ENCODE measurements around the gene GAPDHS. TPM values are rescaled to one million over a fixed set of nuclear protein-coding genes. Genes with fewer than 3 reads are reported as not detected.

The GAPDHS gene
- total and polyA plus RNA-seq, 2 of the 4 experiments (the other 2 are of a cell fraction) = not detected

- peaks cover 5% of the 10 kb centered on the region for H3K4me1 ChIP-seq (ENCODE audit: control insufficient read depth, insufficient read depth, low read length)
- no peak overlapping the region for H4K91ac ChIP-seq (ENCODE audit: insufficient read depth, low read depth, low read length)
- H3K27me3 ChIP-seq (ENCODE audit: control insufficient read depth, insufficient read depth, low read length) = no peaks in the 10 kb centered on the region
- 60% methylated on average over 1 of the region's 12 CpGs; no CpG with 5 or more reads in 1 of the 2 experiments for WGBS, 2 experiments (ENCODE audit: extremely low coverage in 2 of 2, insufficient read length in 1 of 2)
- no peak for DNase-seq
- H3K4me2 ChIP-seq (ENCODE audit: low read depth, low read length) = no peak overlapping the region
- H3K14ac ChIP-seq (replicated peaks; ENCODE audit: low read depth, low read length) = no peak overlapping the region
- no peak overlapping the region for H3K23ac ChIP-seq (ENCODE audit: low read depth, low read length)
- ATAC-seq (ENCODE audit: low read depth) = no peak
- no peaks in the 10 kb centered on the region for H4K20me1 ChIP-seq (ENCODE audit: insufficient read depth, low read length)
- POLR2A ChIA-PET (ENCODE audit: unreplicated experiment) = no interaction called here
- H2BK120ac ChIP-seq (ENCODE audit: low read depth, low read length) = no peak overlapping the region
- H3K9me1 ChIP-seq (ENCODE audit: insufficient read depth, low read length) = peaks cover 8% of the 10 kb centered on the region; the same call in 1 of the 2 replicates
- H4K5ac ChIP-seq (ENCODE audit: low read depth, low read length) = no peak overlapping the region
- peaks cover 2% of the 10 kb centered on the region; the same call in 1 of the 2 replicates for H3K36me3 ChIP-seq (ENCODE audit: control insufficient read depth, insufficient read depth, low read length)
- H2AFZ ChIP-seq (replicated peaks; ENCODE audit: low read length, poor library complexity) = no peak overlapping the region
- H3K79me1 ChIP-seq (ENCODE audit: low read depth in 1 of 2, low read length in 2 of 2) = peaks cover 11 to 21% of the 10 kb centered on the region in 2 experiments
- H2BK15ac ChIP-seq (ENCODE audit: low read depth, low read length) = no peak overlapping the region
- dilution Hi-C loops (cut with HindIII; ENCODE audit: low sequenced_read_pairs, unreplicated experiment) (no loop called here), intact Hi-C loops (cut with micrococcal nuclease) (no loop called here), in situ Hi-C loops (cut with MboI; ENCODE audit: low sequenced_read_pairs) (no loop called here)
- BruUV-seq (replicated peaks) = no TSS peak
- no peak overlapping the region for H2BK20ac ChIP-seq (ENCODE audit: low read depth, low read length)
- no peak overlapping the region for H3K27ac ChIP-seq (ENCODE audit: insufficient read depth, low read length)
- H3K4me3 ChIP-seq (ENCODE audit: insufficient read depth, low read depth, low read length) = no peak overlapping the region
- no peak overlapping the region for H2AK9ac ChIP-seq (replicated peaks; ENCODE audit: low read depth, low read length, poor library complexity)
- no peak overlapping the region for H3K18ac ChIP-seq (ENCODE audit: low read depth, low read length)
- H2AK5ac ChIP-seq (ENCODE audit: low read depth, low read length) = no peak overlapping the region
- H3K56ac ChIP-seq (ENCODE audit: extremely low read depth, insufficient read depth, low read length) = no peak overlapping the region
- H4K8ac ChIP-seq (ENCODE audit: low read depth in 2 of 2, low read length in 2 of 2) = no peak overlapping the region
- H3K4ac ChIP-seq (ENCODE audit: low read depth, low read length) = no peak overlapping the region
- CTCF ChIA-PET = no interaction called here
- H3K9me3 ChIP-seq (ENCODE audit: control insufficient read depth, insufficient read depth, low read length) = no peaks in the 10 kb centered on the region
- H3K9ac ChIP-seq (ENCODE audit: low read depth, low read length) = no peak overlapping the region
- H2BK5ac ChIP-seq (ENCODE audit: low read depth, low read length, poor library complexity, severe bottlenecking) = no peak overlapping the region
- no peak for TF ChIP-seq RCOR1 (IDR thresholded peaks at IDR 0.05; ENCODE audit: insufficient replicate concordance, low read length)
- no peak for TF ChIP-seq CHD1 (IDR thresholded peaks at IDR 0.05; ENCODE audit: low read depth, low read length)
- no peak for TF ChIP-seq CEBPB (IDR thresholded peaks at IDR 0.05; ENCODE audit: low read depth, low read length)
- TF ChIP-seq MXI1 (IDR thresholded peaks at IDR 0.05; ENCODE audit: borderline replicate concordance, low read depth, low read length) = no peak
- TF ChIP-seq RAD21 (IDR thresholded peaks at IDR 0.05; ENCODE audit: low read length) = no peak
- no peak for TF ChIP-seq SMC3 (IDR thresholded peaks at IDR 0.05; ENCODE audit: low read depth, low read length)
- TF ChIP-seq POLR2A (IDR thresholded peaks at IDR 0.05; ENCODE audit: low read depth, low read length) = no peak
- TF ChIP-seq CTCF (conservative IDR thresholded peaks at IDR 0.05; ENCODE audit: low read depth, low read length) = no peak
- TF ChIP-seq, protein P1, sequence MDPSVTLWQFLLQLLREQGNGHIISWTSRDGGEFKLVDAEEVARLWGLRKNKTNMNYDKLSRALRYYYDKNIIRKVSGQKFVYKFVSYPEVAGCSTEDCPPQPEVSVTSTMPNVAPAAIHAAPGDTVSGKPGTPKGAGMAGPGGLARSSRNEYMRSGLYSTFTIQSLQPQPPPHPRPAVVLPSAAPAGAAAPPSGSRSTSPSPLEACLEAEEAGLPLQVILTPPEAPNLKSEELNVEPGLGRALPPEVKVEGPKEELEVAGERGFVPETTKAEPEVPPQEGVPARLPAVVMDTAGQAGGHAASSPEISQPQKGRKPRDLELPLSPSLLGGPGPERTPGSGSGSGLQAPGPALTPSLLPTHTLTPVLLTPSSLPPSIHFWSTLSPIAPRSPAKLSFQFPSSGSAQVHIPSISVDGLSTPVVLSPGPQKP (IDR thresholded peaks at IDR 0.05; ENCODE audit: borderline replicate concordance, low read depth, low read length) = no peak
- no peak for TF ChIP-seq USF2 (IDR thresholded peaks at IDR 0.05; ENCODE audit: low read depth, low read length)
- TF ChIP-seq MAZ (IDR thresholded peaks at IDR 0.05; ENCODE audit: borderline replicate concordance, low read depth, low read length) = no peak
Measured at GRCh38 chr19:35539850-35540249, 6.6 kb downstream of the GAPDHS start.
